ENCODE measurements around the gene KRT1. TPM values are rescaled to one million over a fixed set of nuclear protein-coding genes. Genes with fewer than 3 reads are reported as not detected.

The KRT1 gene
- total RNA-seq, 3 donors from 2014 or later = 0.37 TPM; not detected in 2

DNA sequence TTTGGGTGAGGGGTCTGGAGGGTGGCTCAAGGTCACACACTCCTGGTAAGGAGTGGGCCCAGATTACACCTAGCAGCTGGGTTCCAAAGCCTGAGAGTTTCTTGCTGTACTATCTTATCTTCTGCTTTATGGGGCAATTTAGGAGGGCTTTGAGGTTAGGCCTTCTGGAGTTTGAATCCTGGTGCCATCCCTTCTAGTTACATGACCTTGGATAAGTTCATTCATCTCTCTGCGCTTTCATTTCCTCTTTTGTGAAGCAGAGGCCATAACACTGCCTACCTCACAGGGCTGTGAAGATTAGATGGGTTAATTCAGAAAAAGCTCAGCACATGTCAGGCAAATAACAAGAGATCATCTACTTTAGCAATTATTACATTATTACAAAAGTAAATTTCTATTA, 30.5 kb upstream of the KRT1 start:
- Mint-ChIP-seq H3K36me3 (ENCODE audit: insufficient read depth) (no peaks in the 10 kb centered on the region), H3K9me3 (no peaks in the 10 kb centered on the region), H3K4me1 (ENCODE audit: low read depth) (peaks cover 23% of the 10 kb centered on the region), H3K4me3 (no peak overlapping the region), H3K27me3 (ENCODE audit: low read depth) (peaks cover 30% of the 10 kb centered on the region)
- no peak for ATAC-seq
- DNase-seq = no peak

GRCh38 chr12:52708010-52708409, 27.8 kb upstream of the KRT1 start:
- DNase-seq = no peak
- Mint-ChIP-seq H3K27me3 (ENCODE audit: low read depth) (peaks cover 9% of the 10 kb centered on the region), H3K9me3 (no peaks in the 10 kb centered on the region), H3K36me3 (ENCODE audit: insufficient read depth) (no peaks in the 10 kb centered on the region), H3K4me3 (no peak overlapping the region), H3K4me1 (ENCODE audit: low read depth) (peaks cover 12% of the 10 kb centered on the region)
- no peak for ATAC-seq

GRCh38 chr12:52704464-52704863, 24.3 kb upstream of the KRT1 start:
- peaks cover 2% of the 10 kb centered on the region for H3K27me3 Mint-ChIP-seq (ENCODE audit: low read depth)
- H3K9me3 Mint-ChIP-seq = no peaks in the 10 kb centered on the region
- peaks cover 12% of the 10 kb centered on the region for H3K4me1 Mint-ChIP-seq (ENCODE audit: low read depth)
- ATAC-seq (no peak), DNase-seq (no peak)
- H3K4me3 Mint-ChIP-seq = no peak overlapping the region
- no peaks in the 10 kb centered on the region for H3K36me3 Mint-ChIP-seq (ENCODE audit: insufficient read depth)

DNA sequence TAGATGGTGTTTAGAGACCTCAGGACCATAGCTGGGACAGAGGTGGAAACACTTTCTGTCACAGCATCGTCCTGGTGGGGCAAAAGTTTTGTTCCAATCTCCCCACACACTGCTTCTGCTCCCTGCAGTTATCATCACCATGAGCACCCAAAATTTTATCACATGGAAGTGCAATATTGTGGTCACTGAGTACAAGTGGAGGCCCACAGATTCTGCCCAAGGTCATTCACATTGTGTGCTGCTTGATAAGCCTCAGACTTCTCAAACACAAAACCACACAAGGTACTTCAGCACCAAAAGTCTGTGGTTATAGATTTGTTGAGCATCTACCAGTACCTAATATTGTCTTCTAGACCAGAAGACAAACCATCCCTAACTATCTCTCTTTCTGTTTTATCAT, 23.7 kb upstream of the KRT1 start:
- Mint-ChIP-seq H3K4me1 (ENCODE audit: low read depth) (peaks cover 12% of the 10 kb centered on the region), H3K9me3 (no peaks in the 10 kb centered on the region), H3K36me3 (ENCODE audit: insufficient read depth) (no peaks in the 10 kb centered on the region)

DNA sequence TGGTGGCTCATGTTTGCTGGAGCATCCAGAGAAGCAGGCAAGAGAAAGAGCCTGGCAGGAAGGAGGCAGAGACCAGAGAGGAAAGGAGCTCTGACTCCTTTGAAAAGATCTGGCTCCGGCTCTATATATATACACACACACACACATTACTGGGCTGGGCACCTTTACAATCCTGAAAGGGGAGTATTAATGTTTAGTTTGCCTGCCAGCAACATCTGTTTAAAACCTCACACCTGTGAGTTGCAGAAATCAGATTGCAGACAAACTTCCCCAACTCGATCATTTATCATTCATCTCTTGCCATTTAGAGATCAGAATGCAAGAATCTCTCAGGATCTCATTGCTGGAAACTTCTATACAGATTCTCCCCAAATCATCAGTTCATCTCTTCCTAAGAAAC, 23.2 kb upstream of the KRT1 start, which contains the start of gene KRT77:
Gene KRT77, minus strand, starts transcription at position 101 of the 400 bp plus-strand sequence. Its CDS starts 90 bp downstream, at position 11.
- Mint-ChIP-seq H3K36me3 (ENCODE audit: insufficient read depth) (no peaks in the 10 kb centered on the region), H3K4me1 (ENCODE audit: low read depth) (peaks cover 10% of the 10 kb centered on the region), H3K4me3 (no peak within 1 kb of the TSS), H3K27me3 (ENCODE audit: low read depth) (peaks cover 4% of the 10 kb centered on the region), H3K9me3 (no peaks in the 10 kb centered on the region)
- DNase-seq (no peak), ATAC-seq (no peak)

More for the DNA sequence above, 23.7 kb upstream of the KRT1 start:
- ATAC-seq (no peak), DNase-seq (no peak)
- Mint-ChIP-seq H3K27me3 (ENCODE audit: low read depth) (peaks cover 2% of the 10 kb centered on the region), H3K4me3 (no peak overlapping the region)

- ATAC-seq (no peak), DNase-seq (no peak)
- Mint-ChIP-seq H3K9me3 (no peaks in the 10 kb centered on the region), H3K4me3 (no peak overlapping the region), H3K27me3 (ENCODE audit: low read depth) (peaks cover 4% of the 10 kb centered on the region), H3K4me1 (ENCODE audit: low read depth) (no peaks in the 10 kb centered on the region), H3K36me3 (ENCODE audit: insufficient read depth) (no peaks in the 10 kb centered on the region)
Measured at GRCh38 chr12:52702338-52702737, 22.1 kb upstream of the KRT1 start.

DNA sequence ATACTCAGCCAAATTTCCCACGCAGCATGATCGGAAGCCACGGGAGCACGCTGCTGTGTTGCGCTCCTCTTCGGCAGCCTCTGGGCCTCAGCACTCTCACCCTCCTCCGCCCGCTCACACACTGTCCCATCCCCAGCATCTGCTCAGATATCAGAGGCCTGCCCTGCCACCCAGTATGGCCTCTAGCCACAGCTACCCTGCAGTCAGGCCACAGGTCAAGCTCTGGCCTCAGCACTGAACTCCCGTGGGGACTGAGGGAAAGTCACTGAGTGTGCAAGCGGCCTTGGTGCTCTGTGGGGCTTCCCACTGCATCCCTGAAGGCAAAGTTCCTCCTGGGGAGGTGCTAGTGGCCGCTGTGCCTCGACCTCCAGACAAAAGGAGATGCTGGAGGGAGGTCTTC, 21.1 kb upstream of the KRT1 start:
- Mint-ChIP-seq H3K9me3 (no peaks in the 10 kb centered on the region), H3K4me1 (ENCODE audit: low read depth) (no peaks in the 10 kb centered on the region), H3K4me3 (no peak overlapping the region), H3K36me3 (ENCODE audit: insufficient read depth) (no peaks in the 10 kb centered on the region), H3K27me3 (ENCODE audit: low read depth) (peaks cover 6% of the 10 kb centered on the region)
- ATAC-seq = no peak
- no peak for DNase-seq

DNA sequence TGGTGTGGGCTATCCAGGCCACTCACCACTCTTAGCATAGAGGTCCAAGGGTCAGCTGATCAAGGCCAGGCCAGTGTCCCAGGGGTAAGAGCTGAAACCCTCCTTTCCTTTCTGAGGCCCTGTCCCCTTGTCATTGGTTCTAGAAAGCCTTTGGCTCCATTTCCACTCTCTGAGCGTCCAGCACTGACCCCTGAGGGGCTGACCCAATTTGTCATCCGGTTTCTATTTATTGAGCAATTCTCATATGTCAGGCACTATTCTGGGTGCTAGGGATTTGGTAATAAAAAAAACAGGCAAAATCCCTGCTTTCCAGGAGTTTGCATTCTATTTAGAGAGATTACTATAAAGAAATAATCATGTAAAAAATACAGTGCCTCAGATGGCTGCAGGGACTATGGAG, 19.8 kb upstream of the KRT1 start:
- H3K4me3 Mint-ChIP-seq = no peak overlapping the region
- H3K36me3 Mint-ChIP-seq (ENCODE audit: insufficient read depth) = no peaks in the 10 kb centered on the region
- H3K9me3 Mint-ChIP-seq = no peaks in the 10 kb centered on the region
- ATAC-seq (no peak), DNase-seq (no peak)
- peaks cover 6% of the 10 kb centered on the region for H3K27me3 Mint-ChIP-seq (ENCODE audit: low read depth)
- no peaks in the 10 kb centered on the region for H3K4me1 Mint-ChIP-seq (ENCODE audit: low read depth)

DNA sequence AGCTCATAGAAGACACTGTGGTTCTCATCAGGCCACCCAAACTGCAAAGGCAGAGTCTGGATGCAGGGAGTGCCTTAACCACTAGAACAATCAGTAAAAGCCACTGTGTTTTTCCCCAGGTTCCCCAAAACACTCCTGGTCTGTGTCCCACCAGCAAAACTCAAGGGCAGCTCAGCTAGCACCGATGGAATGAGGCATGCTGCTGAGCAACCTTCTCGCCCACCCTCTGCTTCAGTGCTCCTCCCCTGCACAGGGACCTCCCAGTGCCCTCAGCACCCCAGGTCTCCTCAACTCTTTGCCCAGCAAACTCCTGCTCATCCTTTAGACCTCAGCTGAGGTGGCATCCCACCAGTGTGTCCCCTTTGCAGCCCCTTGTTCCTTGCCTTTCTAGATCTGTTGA, 19.2 kb upstream of the KRT1 start:
- H3K9me3 Mint-ChIP-seq = no peaks in the 10 kb centered on the region
- H3K36me3 Mint-ChIP-seq (ENCODE audit: insufficient read depth) = no peaks in the 10 kb centered on the region
- no peak for DNase-seq
- H3K4me1 Mint-ChIP-seq (ENCODE audit: low read depth) = no peaks in the 10 kb centered on the region
- ATAC-seq = no peak
- H3K4me3 Mint-ChIP-seq = no peak overlapping the region
- H3K27me3 Mint-ChIP-seq (ENCODE audit: low read depth) = peaks cover 6% of the 10 kb centered on the region

- DNase-seq (no peak), ATAC-seq (no peak)
- H3K4me1 Mint-ChIP-seq (ENCODE audit: low read depth) = no peaks in the 10 kb centered on the region
- no peaks in the 10 kb centered on the region for H3K9me3 Mint-ChIP-seq
- H3K4me3 Mint-ChIP-seq = no peak overlapping the region
- peaks cover 6% of the 10 kb centered on the region for H3K27me3 Mint-ChIP-seq (ENCODE audit: low read depth)
- no peaks in the 10 kb centered on the region for H3K36me3 Mint-ChIP-seq (ENCODE audit: insufficient read depth)
Measured at GRCh38 chr12:52698651-52699340, 18.6 kb upstream of the KRT1 start.

GRCh38 chr12:52697058-52697582, 16.9 kb upstream of the KRT1 start:
- ATAC-seq = no peak
- H3K36me3 Mint-ChIP-seq (ENCODE audit: insufficient read depth) = no peaks in the 10 kb centered on the region
- no peak overlapping the region for H3K4me3 Mint-ChIP-seq
- H3K4me1 Mint-ChIP-seq (ENCODE audit: low read depth) = peaks cover 12% of the 10 kb centered on the region
- DNase-seq = no peak
- H3K27me3 Mint-ChIP-seq (ENCODE audit: low read depth) = peaks cover 8% of the 10 kb centered on the region
- no peaks in the 10 kb centered on the region for H3K9me3 Mint-ChIP-seq

DNA sequence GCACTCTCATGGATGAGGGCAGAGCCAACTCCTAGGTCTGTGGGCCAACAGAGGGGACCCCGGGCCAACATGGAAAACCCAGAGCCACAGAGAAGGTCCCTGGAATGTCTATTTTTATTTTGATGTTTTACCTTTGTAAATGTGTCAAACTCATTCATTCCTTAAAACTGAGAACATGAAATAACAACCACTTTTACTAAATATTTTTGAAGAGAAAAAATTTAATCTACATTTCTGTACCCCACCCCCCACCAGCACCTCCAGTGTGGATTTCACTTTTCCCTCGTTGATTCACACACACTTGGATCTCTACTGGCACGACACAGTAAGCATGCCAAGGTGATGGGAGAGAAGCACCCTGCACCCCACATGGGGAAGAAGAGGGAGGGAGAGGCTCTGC, 16.4 kb upstream of the KRT1 start:
- ATAC-seq = no peak
- Mint-ChIP-seq H3K4me1 (ENCODE audit: low read depth) (peaks cover 16% of the 10 kb centered on the region), H3K36me3 (ENCODE audit: insufficient read depth) (no peaks in the 10 kb centered on the region), H3K27me3 (ENCODE audit: low read depth) (peaks cover 8% of the 10 kb centered on the region), H3K9me3 (no peaks in the 10 kb centered on the region), H3K4me3 (no peak overlapping the region)
- DNase-seq = no peak

DNA sequence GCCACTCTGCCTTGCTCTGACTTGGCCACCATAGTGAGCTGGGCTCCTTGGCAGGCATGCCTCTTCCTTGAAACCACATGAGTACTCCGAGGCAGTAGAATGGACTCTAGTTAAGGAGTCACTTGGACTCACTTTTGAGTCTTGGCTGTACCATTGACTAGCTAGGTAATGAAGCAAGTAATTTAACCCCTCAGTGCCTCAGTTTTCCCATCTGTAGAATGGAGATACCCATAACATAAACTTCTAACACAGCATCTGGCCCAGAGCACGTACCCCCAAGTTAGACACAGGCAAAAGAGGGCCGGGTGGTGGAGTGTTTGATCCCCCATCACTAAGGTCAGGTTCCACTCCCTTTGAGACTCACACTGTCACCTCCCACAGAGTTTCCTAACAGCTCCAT, 14.8 kb upstream of the KRT1 start:
- DNase-seq = no peak
- Mint-ChIP-seq H3K36me3 (ENCODE audit: insufficient read depth) (no peaks in the 10 kb centered on the region), H3K27me3 (ENCODE audit: low read depth) (peaks cover 8% of the 10 kb centered on the region), H3K9me3 (no peaks in the 10 kb centered on the region), H3K4me1 (ENCODE audit: low read depth) (peaks cover 31% of the 10 kb centered on the region), H3K4me3 (no peak overlapping the region)
- ATAC-seq = no peak

DNA sequence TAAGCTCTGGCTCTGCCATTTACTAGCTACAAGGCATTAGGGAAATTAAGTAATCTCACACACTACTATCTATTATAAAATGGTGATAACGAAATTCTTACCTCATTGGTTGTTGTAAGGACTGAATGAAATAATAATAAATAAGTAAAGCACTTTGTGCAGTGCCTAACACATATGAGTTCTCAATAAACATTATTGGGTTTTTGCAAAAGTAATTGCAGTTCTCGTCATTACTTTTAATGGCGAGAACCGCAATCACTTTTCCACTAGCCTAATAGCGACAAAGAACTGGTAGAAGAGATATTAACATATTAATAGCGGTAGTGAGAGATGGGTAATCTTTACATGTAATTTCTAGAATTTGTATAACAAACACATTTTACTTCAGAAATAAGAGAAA, 13.9 kb upstream of the KRT1 start:
- peaks cover 36% of the 10 kb centered on the region for H3K4me1 Mint-ChIP-seq (ENCODE audit: low read depth)
- H3K9me3 Mint-ChIP-seq = no peaks in the 10 kb centered on the region
- DNase-seq = no peak
- no peak overlapping the region for H3K4me3 Mint-ChIP-seq
- ATAC-seq = no peak
- H3K27me3 Mint-ChIP-seq (ENCODE audit: low read depth) = peaks cover 8% of the 10 kb centered on the region
- H3K36me3 Mint-ChIP-seq (ENCODE audit: insufficient read depth) = no peaks in the 10 kb centered on the region

- Mint-ChIP-seq H3K4me3 (no peak overlapping the region), H3K27me3 (ENCODE audit: low read depth) (peaks cover 6% of the 10 kb centered on the region), H3K4me1 (ENCODE audit: low read depth) (peaks cover 40% of the 10 kb centered on the region), H3K9me3 (no peaks in the 10 kb centered on the region), H3K36me3 (ENCODE audit: insufficient read depth) (no peaks in the 10 kb centered on the region)
- DNase-seq = no peak
- no peak for ATAC-seq
Measured at GRCh38 chr12:52693261-52693660, 13.1 kb upstream of the KRT1 start.
